ENCODE results near the gene MEIS1.

Gene MEIS1

DNA sequence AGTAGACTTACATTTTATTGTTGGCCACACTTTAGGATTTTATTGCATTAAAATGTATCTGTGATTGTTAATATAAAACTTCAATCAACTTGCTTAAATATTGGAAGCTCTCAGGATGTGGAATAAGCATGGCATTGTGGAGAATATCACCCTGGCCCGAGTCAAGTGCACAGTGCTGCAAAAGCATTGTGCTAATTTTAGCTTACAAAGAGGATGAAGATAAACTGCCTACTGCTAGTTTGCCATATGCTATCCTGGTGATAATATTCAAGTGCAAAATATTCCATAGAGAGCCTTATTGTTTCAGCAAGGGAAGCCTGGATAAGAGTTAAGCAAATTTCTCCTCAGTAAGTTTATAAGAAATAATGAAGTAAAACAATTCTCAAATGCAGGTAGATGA is 54.5 kb downstream of the MEIS1 start:
- Histone ChIP-seq H3K36me3 (no peaks in the 10 kb centered on the region), H3K27me3 (ENCODE audit: insufficient read depth, low read depth, severe bottlenecking) (no peaks in the 10 kb centered on the region), H3K27ac (peak overlapping the region; percentile 68), H3K4me3 (ENCODE audit: low read depth, low read length) (peak overlapping the region; percentile 25), H3K9me3 (ENCODE audit: severe bottlenecking) (peaks cover 3% of the 10 kb centered on the region)
- no peak for TF ChIP-seq CTCF (IDR thresholded peaks at IDR 0.05; ENCODE audit: low read depth, low read length)
- DNase-seq = peak; percentile 60

- no peak overlapping the region for H3K4me3 ChIP-seq (ENCODE audit: low read depth, low read length)
- peak overlapping the region; percentile 68 for H3K27ac ChIP-seq
- H3K27me3 ChIP-seq (ENCODE audit: insufficient read depth, low read depth, severe bottlenecking) = no peaks in the 10 kb centered on the region
- TF ChIP-seq CTCF (IDR thresholded peaks at IDR 0.05; ENCODE audit: low read depth, low read length) = no peak
- H3K36me3 ChIP-seq = no peaks in the 10 kb centered on the region
- H3K9me3 ChIP-seq (ENCODE audit: severe bottlenecking) = no peaks in the 10 kb centered on the region
- DNase-seq = no peak
Observed at GRCh38 chr2:66490588-66491001, 55.7 kb downstream of the MEIS1 start.

- no peaks in the 10 kb centered on the region for H3K27me3 ChIP-seq (ENCODE audit: insufficient read depth, low read depth, severe bottlenecking)
- no peak for DNase-seq
- no peak overlapping the region for H3K27ac ChIP-seq
- no peak overlapping the region for H3K4me3 ChIP-seq (ENCODE audit: low read depth, low read length)
- H3K36me3 ChIP-seq = no peaks in the 10 kb centered on the region
- TF ChIP-seq CTCF (IDR thresholded peaks at IDR 0.05; ENCODE audit: low read depth, low read length) = no peak
- no peaks in the 10 kb centered on the region for H3K9me3 ChIP-seq (ENCODE audit: severe bottlenecking)
Observed at GRCh38 chr2:66494708-66495107, 59.8 kb downstream of the MEIS1 start.

DNA sequence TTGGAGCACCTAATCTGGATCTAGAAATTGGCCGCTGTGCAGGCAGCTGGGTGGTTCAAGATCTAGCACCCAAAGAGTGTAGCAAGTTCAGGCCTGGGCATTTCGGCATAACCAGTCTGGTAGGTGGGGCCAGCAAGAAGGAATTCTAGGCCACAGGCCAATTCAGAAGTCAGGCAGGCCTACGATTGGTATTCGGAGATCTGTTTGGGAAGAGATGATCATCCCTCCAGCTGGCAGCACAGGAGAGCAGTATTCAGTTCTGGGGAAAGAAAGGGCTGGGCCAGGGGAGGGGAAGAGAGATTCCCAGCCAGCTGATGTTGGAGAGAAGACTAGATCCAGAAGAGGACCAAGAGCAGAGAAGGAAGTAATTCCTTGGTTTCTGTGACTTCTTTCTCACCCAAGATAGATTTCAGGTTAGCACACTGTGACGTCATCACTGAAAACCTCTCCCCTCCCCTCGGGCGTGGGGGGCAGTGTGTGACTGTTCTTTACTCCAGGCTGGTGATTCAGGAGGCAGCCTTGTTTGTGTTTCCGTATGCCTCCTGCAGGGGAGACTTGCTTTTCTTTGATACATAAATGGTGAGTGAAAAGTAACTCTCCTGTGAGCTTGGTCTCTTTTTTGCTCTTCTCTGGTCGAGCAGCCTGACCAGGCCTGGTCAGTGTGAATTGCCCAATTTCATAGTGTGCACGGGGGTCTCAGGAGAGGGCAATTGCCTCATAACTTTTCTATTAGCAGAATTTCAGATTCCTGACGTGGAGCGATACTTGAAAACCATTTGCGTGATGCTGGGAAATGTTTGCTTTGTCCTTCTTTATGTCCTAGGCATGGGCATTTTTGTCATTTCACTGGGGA is 61.1 kb downstream of the MEIS1 start:
- H3K27me3 ChIP-seq (ENCODE audit: insufficient read depth, low read depth, severe bottlenecking) = no peaks in the 10 kb centered on the region
- TF ChIP-seq CTCF (IDR thresholded peaks at IDR 0.05; ENCODE audit: low read depth, low read length) = no peak
- H3K27ac ChIP-seq = no peak overlapping the region
- H3K9me3 ChIP-seq (ENCODE audit: severe bottlenecking) = no peaks in the 10 kb centered on the region
- H3K36me3 ChIP-seq = no peaks in the 10 kb centered on the region
- DNase-seq = peak; percentile 38
- no peak overlapping the region for H3K4me3 ChIP-seq (ENCODE audit: low read depth, low read length)

- H3K27me3 ChIP-seq (ENCODE audit: insufficient read depth, low read depth, severe bottlenecking) = no peaks in the 10 kb centered on the region
- H3K4me3 ChIP-seq (ENCODE audit: low read depth, low read length) = no peak overlapping the region
- no peak for DNase-seq
- no peak overlapping the region for H3K27ac ChIP-seq
- no peak for TF ChIP-seq CTCF (IDR thresholded peaks at IDR 0.05; ENCODE audit: low read depth, low read length)
- H3K36me3 ChIP-seq = no peaks in the 10 kb centered on the region
- H3K9me3 ChIP-seq (ENCODE audit: severe bottlenecking) = no peaks in the 10 kb centered on the region
Observed at GRCh38 chr2:66496670-66497420, 61.9 kb downstream of the MEIS1 start.
